KMS-11 (cell line): Measurements from ENCODE around the gene MAGEC3.

Source experiments
- H2AFZ ChIP-seq: fragments of 200-600 bp; sonication (generic); 2 replicates; pipeline ENCODE4 v1.6.1; 2016; ENCODE audit warnings: antibody characterized with exemption, mixed run types, low read depth
- H3K27ac ChIP-seq: fragments of 200-600 bp; sonication (generic); 2 replicates; pipeline ENCODE4 v1.6.1; 2016; ENCODE audit warnings: mild to moderate bottlenecking, mixed run types
- H3K27me3 ChIP-seq: fragments of 200-600 bp; sonication (generic); 2 replicates; pipeline ENCODE4 v1.6.1; 2017; ENCODE audit warnings: mild to moderate bottlenecking, low read depth, mixed run types, moderate library complexity; ENCODE audit not compliant: insufficient read depth
- H3K36me3 ChIP-seq: fragments of 200-600 bp; sonication (generic); 2 replicates; pipeline ENCODE4 v1.6.1; 2017; ENCODE audit warnings: mild to moderate bottlenecking, mixed run types; ENCODE audit not compliant: insufficient read depth
- H3K4me1 ChIP-seq: fragments of 200-600 bp; sonication (generic); 2 replicates; pipeline ENCODE4 v1.6.1; 2016; ENCODE audit warnings: mild to moderate bottlenecking, low read depth, mixed run types; ENCODE audit not compliant: poor library complexity, severe bottlenecking
- H3K4me2 ChIP-seq: fragments of 200-600 bp; sonication (generic); 2 replicates; pipeline ENCODE4 v1.7.0; 2016; ENCODE audit warnings: mild to moderate bottlenecking, mixed run types
- H3K4me3 ChIP-seq: fragments of 200-600 bp; sonication (generic); IDR thresholded peaks from 2 replicates; pipeline ENCODE4 v1.6.1; 2017; ENCODE audit warnings: low read depth, low read length, mixed read lengths; ENCODE audit not compliant: insufficient read depth
- H3K79me2 ChIP-seq: fragments of 200-600 bp; sonication (generic); 2 replicates; pipeline ENCODE4 v1.6.1; 2016; ENCODE audit warnings: low read depth, mixed run types; ENCODE audit not compliant: insufficient read depth
- H3K9ac ChIP-seq: fragments of 200-600 bp; sonication (generic); 2 replicates; pipeline ENCODE4 v1.6.1; 2016; ENCODE audit warnings: mild to moderate bottlenecking, mixed run types
- H4K20me1 ChIP-seq: fragments of 200-600 bp; sonication (generic); 2 replicates; pipeline ENCODE4 v1.6.1; 2016; ENCODE audit warnings: mild to moderate bottlenecking, mixed run types; ENCODE audit not compliant: insufficient read depth
- CTCF ChIP-seq: fragments of 200-600 bp; sonication (generic); conservative IDR thresholded peaks from 2 replicates; pipeline ENCODE4 v1.6.1; 2017; ENCODE audit warnings: low read depth, mild to moderate bottlenecking, antibody characterized with exemption, low read length, moderate library complexity, mixed read lengths

MAGEC3 gene

GRCh38 chrX:141934059-141934641 lies 96.0 kb downstream of the MAGEC3 start:
- Histone ChIP-seq H3K27ac (no peak overlapping the region), H3K9ac (no peak overlapping the region), H2AFZ (no peak overlapping the region), H3K4me3 (no peak overlapping the region), H3K79me2 (no peaks in the 10 kb centered on the region), H3K36me3 (no peaks in the 10 kb centered on the region), H3K4me2 (no peak overlapping the region), H3K27me3 (no peaks in the 10 kb centered on the region), H3K4me1 (no peaks in the 10 kb centered on the region), H4K20me1 (no peaks in the 10 kb centered on the region)
- TF ChIP-seq CTCF: no peak

GRCh38 chrX:141935645-141936044 lies 97.5 kb downstream of the MAGEC3 start:
- H3K79me2 ChIP-seq: no peaks in the 10 kb centered on the region
- H2AFZ ChIP-seq: no peak overlapping the region
- H3K36me3 ChIP-seq: no peaks in the 10 kb centered on the region
- no peak overlapping the region for H3K9ac ChIP-seq
- no peaks in the 10 kb centered on the region for H4K20me1 ChIP-seq
- no peaks in the 10 kb centered on the region for H3K27me3 ChIP-seq
- H3K4me3 ChIP-seq: no peak overlapping the region
- H3K27ac ChIP-seq: no peak overlapping the region
- no peak for TF ChIP-seq CTCF
- no peaks in the 10 kb centered on the region for H3K4me1 ChIP-seq
- no peak overlapping the region for H3K4me2 ChIP-seq

- no peaks in the 10 kb centered on the region for H3K36me3 ChIP-seq
- no peak overlapping the region for H3K4me3 ChIP-seq
- no peak for TF ChIP-seq CTCF
- no peaks in the 10 kb centered on the region for H3K27me3 ChIP-seq
- H3K27ac ChIP-seq: no peak overlapping the region
- H3K4me1 ChIP-seq: no peaks in the 10 kb centered on the region
- H3K4me2 ChIP-seq: no peak overlapping the region
- H3K79me2 ChIP-seq: no peaks in the 10 kb centered on the region
- H4K20me1 ChIP-seq: no peaks in the 10 kb centered on the region
- no peak overlapping the region for H3K9ac ChIP-seq
- no peak overlapping the region for H2AFZ ChIP-seq
Observed at GRCh38 chrX:141936080-141936479, 98.0 kb downstream of the MAGEC3 start.

- Histone ChIP-seq H3K4me2 (no peak overlapping the region), H3K79me2 (no peaks in the 10 kb centered on the region), H3K36me3 (no peaks in the 10 kb centered on the region), H4K20me1 (no peaks in the 10 kb centered on the region), H2AFZ (no peak overlapping the region), H3K9ac (no peak overlapping the region), H3K27ac (no peak overlapping the region), H3K4me3 (no peak overlapping the region), H3K4me1 (no peaks in the 10 kb centered on the region), H3K27me3 (no peaks in the 10 kb centered on the region)
- TF ChIP-seq CTCF: no peak
Observed at GRCh38 chrX:141941234-141941633, 103.1 kb downstream of the MAGEC3 start.
